Peyer's patch (tissue), 4 donors: ENCODE results near the gene PMEL.

Source experiments
- POLR2A ChIP-seq, 2 donors: fragments of 450-650 bp; IDR thresholded peaks; one replicate each; pipeline ENCODE4 v1.5.1; 2017; ENCODE audit warnings: antibody characterized with exemption in 2 of 2, mild to moderate bottlenecking in 2 of 2, moderate library complexity in 2 of 2
- TF ChIP-seq, protein P1 (sequence below), 6 experiments: fragments of 450-650 bp in 4 of 6; fragments of 200-600 bp in 2 of 6; sonication (generic) in 1 of 6; IDR thresholded peaks; one replicate each; pipeline ENCODE4 v1.5.1; 2017 to 2019; ENCODE audit warnings: antibody characterized with exemption in 6 of 6, mild to moderate bottlenecking in 3 of 6, moderate library complexity in 1 of 6

DNA sequence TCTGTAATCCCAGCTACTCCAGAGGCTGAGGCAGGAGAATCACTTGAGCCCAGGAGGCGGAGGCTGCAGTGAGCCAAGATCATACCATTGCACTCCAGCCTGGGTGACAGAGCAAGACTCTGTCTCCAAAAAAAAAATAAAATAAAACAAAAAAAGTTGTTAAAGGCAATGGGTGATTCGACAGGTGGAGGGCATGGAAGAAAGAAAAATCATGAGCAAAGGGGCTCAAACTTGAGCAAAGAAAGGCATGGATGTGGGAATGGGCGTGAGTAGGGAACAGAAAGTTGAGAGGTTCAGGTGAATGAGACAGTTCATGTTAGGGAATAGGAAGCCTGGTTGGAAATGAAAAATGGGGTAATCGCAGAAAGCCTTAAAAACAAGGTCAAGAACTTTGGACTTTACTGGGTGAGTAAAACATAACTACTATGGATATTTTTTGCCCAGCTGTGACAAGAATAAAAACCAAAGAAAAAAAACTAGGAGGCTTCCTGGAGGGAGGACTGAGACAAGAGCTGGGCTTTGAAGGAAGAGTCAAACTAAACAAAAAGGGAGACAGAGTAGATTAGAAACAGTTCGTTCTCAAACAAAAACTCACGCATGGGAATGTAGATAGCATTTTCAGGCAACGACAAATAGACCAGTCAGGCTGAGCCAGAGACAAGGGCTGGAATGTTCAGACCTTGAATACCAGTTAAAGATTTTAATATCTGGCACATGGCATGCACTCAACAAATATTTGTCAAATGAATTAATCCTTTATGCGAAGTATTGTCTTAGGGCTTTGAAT, 56.9 kb downstream of the PMEL start:
- TF ChIP-seq, protein P1, sequence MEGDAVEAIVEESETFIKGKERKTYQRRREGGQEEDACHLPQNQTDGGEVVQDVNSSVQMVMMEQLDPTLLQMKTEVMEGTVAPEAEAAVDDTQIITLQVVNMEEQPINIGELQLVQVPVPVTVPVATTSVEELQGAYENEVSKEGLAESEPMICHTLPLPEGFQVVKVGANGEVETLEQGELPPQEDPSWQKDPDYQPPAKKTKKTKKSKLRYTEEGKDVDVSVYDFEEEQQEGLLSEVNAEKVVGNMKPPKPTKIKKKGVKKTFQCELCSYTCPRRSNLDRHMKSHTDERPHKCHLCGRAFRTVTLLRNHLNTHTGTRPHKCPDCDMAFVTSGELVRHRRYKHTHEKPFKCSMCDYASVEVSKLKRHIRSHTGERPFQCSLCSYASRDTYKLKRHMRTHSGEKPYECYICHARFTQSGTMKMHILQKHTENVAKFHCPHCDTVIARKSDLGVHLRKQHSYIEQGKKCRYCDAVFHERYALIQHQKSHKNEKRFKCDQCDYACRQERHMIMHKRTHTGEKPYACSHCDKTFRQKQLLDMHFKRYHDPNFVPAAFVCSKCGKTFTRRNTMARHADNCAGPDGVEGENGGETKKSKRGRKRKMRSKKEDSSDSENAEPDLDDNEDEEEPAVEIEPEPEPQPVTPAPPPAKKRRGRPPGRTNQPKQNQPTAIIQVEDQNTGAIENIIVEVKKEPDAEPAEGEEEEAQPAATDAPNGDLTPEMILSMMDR (IDR thresholded peaks at IDR 0.05) = no peak
- TF ChIP-seq POLR2A (IDR thresholded peaks at IDR 0.05) = no peak
